ENCODE data around the gene SSBP3.

Gene SSBP3

GRCh38 chr1:54176621-54177327 lies 229.4 kb downstream of the SSBP3 start:
- H2AFZ ChIP-seq (ENCODE audit: low read length, unreplicated experiment): no peak overlapping the region
- H3K27ac ChIP-seq (ENCODE audit: low read depth, low read length): no peak overlapping the region
- H3K4me3 ChIP-seq (ENCODE audit: low read depth, low read length): no peak overlapping the region
- no peaks in the 10 kb centered on the region for H3K79me2 ChIP-seq (ENCODE audit: control insufficient read depth, insufficient read depth, low read length, unreplicated experiment)
- H3K4me1 ChIP-seq (ENCODE audit: control insufficient read depth, insufficient read depth, low read length, unreplicated experiment): no peaks in the 10 kb centered on the region
- no peaks in the 10 kb centered on the region for H3K36me3 ChIP-seq (ENCODE audit: insufficient read depth, low read length)
- H3K27me3 ChIP-seq (ENCODE audit: insufficient read depth, low read length): no peaks in the 10 kb centered on the region
